A673 (cell line): ENCODE results near the gene MAN1C1.

Source experiments
- CTCF ChIP-seq: fragments of 300-800, 200-600 bp; sonication (generic); conservative IDR thresholded peaks from 2 replicates; pipeline ENCODE4 v1.5.1; 2017; ENCODE audit warnings: low read depth, mild to moderate bottlenecking, antibody characterized with exemption, low read length, moderate library complexity, mixed read lengths
- EZH2 ChIP-seq: fragments of 200-600 bp; sonication (generic); IDR thresholded peaks from 2 replicates; pipeline ENCODE4 v1.6.1; 2017; ENCODE audit warnings: borderline replicate concordance, low read depth, mild to moderate bottlenecking, mixed read lengths, antibody characterized with exemption, low read length; ENCODE audit not compliant: poor library complexity, severe bottlenecking

GRCh38 chr1:25640646-25641328, 24.2 kb downstream of the MAN1C1 start:
- no peak for TF ChIP-seq CTCF
- no peak for TF ChIP-seq EZH2
